Inflammatory macrophage treated with lipopolysaccharide for 1 hour (primary cell): ENCODE measurements around the gene LCN10.

Source experiments
- DNase-seq, 2 donors: peaks; one replicate each; pipeline ENCODE4 v3.0.0-alpha.2; 2020 to 2022

The LCN10 gene

DNA sequence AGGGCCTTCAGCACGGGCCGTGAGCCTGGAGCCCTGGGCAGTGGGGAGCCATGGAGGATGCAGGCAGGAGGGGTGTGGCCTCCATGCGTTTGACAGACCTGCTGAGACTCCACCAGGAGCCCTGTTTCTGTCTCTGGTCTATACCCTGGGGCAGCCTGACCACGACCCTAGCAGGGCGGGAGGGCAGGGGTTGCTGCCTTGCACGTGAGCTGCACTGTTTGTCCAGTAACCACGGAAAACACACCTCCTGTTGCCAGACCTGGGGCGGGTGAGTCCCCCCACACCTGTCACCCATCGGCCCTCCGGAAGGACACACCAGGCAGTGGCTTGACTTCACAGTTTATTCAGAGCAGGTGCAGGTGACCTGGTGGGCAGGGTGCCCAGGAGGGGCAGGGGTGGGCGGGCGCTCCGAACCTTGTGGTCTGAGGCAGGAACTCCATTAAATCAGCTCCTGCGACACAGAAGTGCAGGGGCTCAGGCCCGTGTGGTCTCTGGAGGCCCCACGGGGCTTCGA lies 11.4 kb upstream of the LCN10 start:
- no peak for DNase-seq

GRCh38 chr9:136753371-136754058 lies 10.8 kb upstream of the LCN10 start:
- DNase-seq = no peak

GRCh38 chr9:136751814-136752213 lies 9.1 kb upstream of the LCN10 start:
- DNase-seq = no peak

DNA sequence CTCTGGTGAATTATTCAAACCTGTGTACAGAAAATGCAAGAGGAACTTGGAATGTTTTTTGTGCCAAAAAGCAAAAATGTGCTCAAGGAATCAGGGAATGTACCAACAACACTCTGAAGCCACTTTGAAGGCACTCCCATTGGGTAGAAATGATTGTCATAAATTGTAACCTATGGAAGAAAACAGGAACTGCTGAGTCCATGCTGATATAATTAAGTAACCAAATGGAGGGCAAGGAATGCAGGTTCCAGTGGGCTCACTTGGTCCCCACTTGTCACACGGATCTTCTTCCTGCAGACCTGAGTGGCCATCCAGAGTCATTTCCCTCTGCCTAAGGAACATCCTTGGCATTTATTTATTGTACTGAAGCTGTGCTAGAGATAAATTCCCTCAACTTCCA lies 8.5 kb upstream of the LCN10 start:
- DNase-seq = no peak

- DNase-seq = no peak
These were observed 7.8 kb upstream of the LCN10 start for GRCh38 chr9:136750526-136750925.

DNA sequence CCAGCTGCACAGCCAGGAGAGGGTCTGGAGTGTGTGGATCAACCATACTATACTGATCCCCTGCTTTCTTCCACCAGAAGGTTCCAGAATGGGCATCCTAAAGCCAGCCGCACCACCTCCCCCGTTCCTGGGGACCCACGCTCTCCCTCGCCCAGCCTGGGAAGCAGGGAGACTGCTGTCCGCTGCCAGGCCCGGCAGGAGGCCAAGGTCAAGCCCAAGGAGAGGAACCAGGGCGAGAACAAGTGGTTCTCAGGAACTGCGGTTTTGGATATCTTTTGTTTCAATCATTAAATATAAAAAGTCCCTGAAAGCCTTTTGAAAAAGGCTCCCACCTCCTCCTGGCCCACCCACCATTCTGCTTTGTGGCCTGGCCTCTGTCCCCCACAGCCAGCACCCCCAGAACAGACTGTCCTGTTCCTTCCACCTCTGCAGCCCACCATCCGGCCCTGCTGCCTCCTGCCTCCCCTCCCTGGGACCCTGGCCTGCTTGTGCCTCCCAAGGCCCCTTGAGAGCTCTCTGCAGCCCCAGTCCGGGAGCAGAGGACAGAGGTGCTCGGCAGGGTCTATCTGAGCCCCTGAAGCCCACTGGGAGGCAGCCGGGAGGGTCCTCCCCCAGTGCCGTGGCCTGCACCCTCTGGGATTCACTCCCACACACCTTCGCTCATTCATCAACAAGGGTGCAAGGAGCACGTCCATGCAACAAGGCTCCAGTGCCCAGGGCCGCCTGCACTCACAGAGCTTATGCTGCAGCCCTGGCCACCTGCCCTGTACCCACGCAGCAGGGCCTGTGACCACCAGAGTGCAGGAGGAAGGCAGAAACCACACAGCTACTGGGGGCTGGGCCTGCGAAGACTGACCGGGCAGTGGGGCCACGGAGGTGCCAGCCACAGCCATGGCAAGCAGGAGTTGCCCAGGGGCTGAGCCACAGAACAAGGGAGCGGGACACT lies 6.2 kb upstream of the LCN10 start:
- DNase-seq = no peak

GRCh38 chr9:136748201-136748600 lies 5.5 kb upstream of the LCN10 start, which contains the start of gene LCN6:
Gene LCN6, minus strand, starts transcription at chr9:136748525. Its CDS starts 42 bp downstream, at chr9:136748483.
- DNase-seq = no peak

- no peak for DNase-seq
These were observed 4.7 kb upstream of the LCN10 start for GRCh38 chr9:136747161-136748060.

GRCh38 chr9:136746621-136747020 lies 3.9 kb upstream of the LCN10 start:
- no peak for DNase-seq

DNA sequence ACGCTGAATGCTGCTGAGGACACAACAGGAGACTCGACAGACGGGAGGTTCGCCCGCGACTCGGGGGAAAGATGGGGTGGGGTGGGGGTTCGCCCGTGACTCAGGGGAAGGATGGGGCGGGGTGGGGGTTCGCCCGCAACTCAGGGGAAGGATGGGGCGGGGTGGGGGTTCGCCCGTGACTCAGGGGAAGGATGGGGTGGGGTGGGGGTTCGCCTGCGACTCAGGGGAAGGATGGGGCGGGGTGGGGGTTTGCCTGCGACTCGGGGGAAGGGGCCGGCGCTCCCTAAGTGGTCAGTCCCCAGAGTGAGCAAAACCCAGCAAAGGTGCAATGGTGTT lies 3.4 kb upstream of the LCN10 start:
- DNase-seq = no peak

DNA sequence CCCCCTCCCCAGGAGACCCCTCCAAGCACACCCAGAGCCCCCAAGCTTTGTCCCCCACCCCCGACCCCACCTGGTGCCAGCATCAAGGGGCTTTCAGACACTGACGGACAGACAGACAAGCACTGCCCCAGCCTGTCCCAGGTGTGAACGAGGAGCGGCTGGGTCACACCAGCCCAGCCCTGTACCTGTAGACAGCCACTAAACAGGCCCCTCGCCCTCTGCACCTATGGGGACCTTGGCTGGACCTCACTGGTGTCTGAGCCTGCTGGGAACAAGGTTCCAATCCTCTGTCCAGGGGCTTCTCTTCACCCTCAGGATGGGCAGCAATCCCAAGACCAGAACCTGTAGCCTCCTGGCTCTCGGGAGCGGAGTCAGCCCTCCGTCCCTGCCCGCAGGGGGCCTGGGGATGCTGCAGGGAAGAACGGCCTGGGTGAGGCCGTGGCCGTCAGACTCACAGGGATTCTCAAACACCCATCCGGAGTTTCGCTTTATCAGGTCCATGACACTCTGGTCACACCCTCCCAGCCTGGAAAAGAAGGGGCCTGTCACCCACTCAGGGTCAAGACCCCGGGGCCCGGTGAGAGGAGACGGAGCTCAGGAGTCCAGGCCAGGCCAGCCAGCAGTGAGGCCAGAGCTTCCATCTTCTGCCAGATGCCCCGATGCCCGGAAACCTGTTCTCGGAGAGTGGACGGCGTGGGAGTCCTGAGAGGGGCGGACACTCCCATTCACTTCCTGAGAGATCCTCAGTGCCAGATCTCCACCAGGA lies 2.8 kb upstream of the LCN10 start:
- no peak for DNase-seq

DNA sequence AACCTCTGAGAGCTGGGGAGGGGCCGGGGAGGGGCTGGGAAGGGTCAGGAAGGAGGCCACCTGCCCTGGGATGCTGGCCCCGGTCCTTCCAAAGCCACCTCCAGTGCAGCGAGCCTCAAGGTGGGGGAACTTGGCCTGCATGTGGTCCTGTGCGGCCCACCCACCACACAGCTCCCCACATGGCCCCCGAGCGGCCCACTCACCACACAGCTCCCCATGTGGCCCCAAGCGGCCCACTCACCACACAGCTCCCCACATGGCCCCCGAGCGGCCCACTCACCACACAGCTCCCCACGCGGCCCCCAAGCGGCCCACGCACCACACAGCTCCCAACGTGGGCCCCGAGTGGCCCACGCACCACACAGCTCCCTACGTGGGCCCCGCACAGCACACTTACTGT lies 2.0 kb upstream of the LCN10 start:
- DNase-seq = no peak

GRCh38 chr9:136743639-136744211 lies 985 bp upstream of the LCN10 start:
- no peak for DNase-seq

- DNase-seq = peak; percentile 70 to 89
These were observed 713 bp downstream of the LCN10 start for GRCh38 chr9:136741883-136742571.

GRCh38 chr9:136740971-136741882 lies 1.5 kb downstream of the LCN10 start:
- DNase-seq = peak; percentile 28 to 67

- no peak for DNase-seq
These were observed 2.2 kb downstream of the LCN10 start for GRCh38 chr9:136740491-136740890.

DNA sequence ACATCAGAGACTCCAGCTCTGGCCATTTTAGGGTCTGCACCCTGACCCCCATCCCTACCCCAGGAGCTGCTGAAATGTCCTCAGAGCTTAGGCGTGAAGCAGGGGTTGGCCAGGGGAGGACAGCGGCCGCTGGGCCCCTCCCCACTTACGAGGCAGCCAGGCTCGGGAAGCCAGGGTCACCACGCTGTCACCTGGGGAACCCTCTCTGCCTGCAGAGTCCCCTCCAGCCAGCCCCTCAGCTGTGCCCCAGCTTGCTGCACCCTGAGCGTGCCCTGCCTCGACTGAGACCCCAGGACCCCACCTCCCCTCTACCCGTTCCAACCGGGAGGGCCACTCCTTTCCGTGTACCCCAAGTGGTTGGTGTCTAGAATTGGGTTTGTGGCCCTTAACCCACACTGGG lies 2.7 kb downstream of the LCN10 start:
- no peak for DNase-seq

DNA sequence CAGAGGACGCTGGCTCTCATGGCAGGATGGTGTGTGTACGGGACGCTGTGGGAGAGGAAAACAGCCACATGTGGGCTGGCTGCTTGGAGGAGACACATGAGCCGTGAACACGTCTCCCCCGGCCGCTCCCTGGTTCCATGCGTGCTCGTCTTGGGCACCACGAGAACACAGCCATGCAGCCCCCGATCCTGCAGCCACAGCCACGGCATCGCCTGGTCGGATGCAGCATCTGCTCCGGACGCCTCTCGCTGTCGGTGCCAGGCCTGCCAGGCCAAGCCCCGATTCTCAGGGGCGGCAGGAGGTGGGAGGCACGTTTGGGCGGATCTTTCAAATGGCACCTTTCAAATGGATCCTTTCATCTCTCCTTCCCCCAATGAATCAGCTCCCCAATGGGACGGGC lies 3.2 kb downstream of the LCN10 start:
- no peak for DNase-seq

GRCh38 chr9:136738960-136739359 lies 3.8 kb downstream of the LCN10 start:
- no peak for DNase-seq
